Aorta (tissue), 5 donors: ENCODE results near the gene FAM180A. TPM values are rescaled to one million over a fixed set of nuclear protein-coding genes. Genes with fewer than 3 reads are reported as not detected.
"Not testable (repeated sequence)": the region's sequence is repeated elsewhere in the genome, so short reads cannot be mapped to it uniquely, and the experiment has no call there.

Experiments
- ATAC-seq: fragments of 200-7000 bp; cut with Tn5 transposase; one replicate; pipeline ENCODE4 v1.9.1; 2022; ENCODE audit warnings: moderate library complexity; ENCODE audit not compliant: low FRiP score
- DNase-seq, 2 donors: peaks; one replicate each; pipeline ENCODE4 v3.0.0-alpha.2; 2020
- H3K27ac ChIP-seq, 2 donors: one replicate each; pipeline ENCODE4 v1.5.1; 2013; ENCODE audit warnings: low read length in 2 of 2, mild to moderate bottlenecking in 2 of 2, moderate library complexity in 2 of 2, control low read depth in 1 of 2, inconsistent platforms in 1 of 2, low read depth in 1 of 2
- H3K27me3 ChIP-seq, 2 donors: one replicate each; pipeline ENCODE4 v1.6.1; 2013; ENCODE audit warnings: control low read depth in 1 of 2, low read length in 1 of 2, mild to moderate bottlenecking in 1 of 2, moderate library complexity in 1 of 2; ENCODE audit not compliant: insufficient read depth in 2 of 2, control insufficient read depth in 1 of 2
- H3K36me3 ChIP-seq, 2 donors: one replicate each; pipeline ENCODE4 v1.6.1; 2013; ENCODE audit warnings: control low read depth in 1 of 2, low read length in 1 of 2, mild to moderate bottlenecking in 1 of 2; ENCODE audit not compliant: insufficient read depth in 2 of 2, control insufficient read depth in 1 of 2
- H3K4me1 ChIP-seq, 2 donors: one replicate each; pipeline ENCODE4 v1.6.1; 2013; ENCODE audit warnings: low read length in 2 of 2, control low read depth in 1 of 2, mild to moderate bottlenecking in 1 of 2, moderate library complexity in 1 of 2; ENCODE audit not compliant: insufficient read depth in 2 of 2, control insufficient read depth in 1 of 2
- H3K4me3 ChIP-seq, 2 donors: one replicate each; pipeline ENCODE4 v1.5.1; 2013; ENCODE audit warnings: low read length in 2 of 2, control low read depth in 1 of 2, mild to moderate bottlenecking in 1 of 2
- H3K9me3 ChIP-seq: one replicate; pipeline ENCODE4 v1.6.1; 2013; ENCODE audit warnings: mild to moderate bottlenecking, low read length; ENCODE audit not compliant: control insufficient read depth
- WGBS, 2 donors: extraction: QIAGEN DNeasy Blood & Tissue Kit; methylation state at CpG; one replicate each; pipeline ENCODE4 v1.1.7; 2013; 5-methylcytosine and 5-hydroxymethylcytosine counted together
- intact Hi-C, 2 donors: fragments of 100-400 bp; cut with DNase I; formaldehyde crosslinking; loops; one replicate each; pipeline versions ENCODE4 v1.14.2 to v1.15.0; 2022
- polyA plus RNA-seq, 2 donors: library from polyadenylated mRNA; stranded (reverse); fragments of 200-250 nt; gene quantifications; one replicate each; pipeline ENCODE4 v1.2.3, GENCODE V29; 2013
- total RNA-seq, 2 donors: library from RNA; stranded (reverse); fragmentation: NEBNext Ultra II Directional; extraction: Animal tissue kit (Norgen Biotek cat#: 25700); gene quantifications; one replicate each; pipeline ENCODE4 v1.2.1, GENCODE V29; 2021
- donor health status: healthy with polysubstance abuse.
- donor health status: Bipolar disorder and iron deficiency.
- donor health status: DM: no; HTN: no; CAD: no.
- donor health status: DM: no; HTN: no; CAD: no.
- donor health status: DM: yes; HTN: yes; CAD: no.

The FAM180A gene
- total and polyA plus RNA-seq, 4 donors = 4.5 to 67.1 (median 35.9) TPM

DNA sequence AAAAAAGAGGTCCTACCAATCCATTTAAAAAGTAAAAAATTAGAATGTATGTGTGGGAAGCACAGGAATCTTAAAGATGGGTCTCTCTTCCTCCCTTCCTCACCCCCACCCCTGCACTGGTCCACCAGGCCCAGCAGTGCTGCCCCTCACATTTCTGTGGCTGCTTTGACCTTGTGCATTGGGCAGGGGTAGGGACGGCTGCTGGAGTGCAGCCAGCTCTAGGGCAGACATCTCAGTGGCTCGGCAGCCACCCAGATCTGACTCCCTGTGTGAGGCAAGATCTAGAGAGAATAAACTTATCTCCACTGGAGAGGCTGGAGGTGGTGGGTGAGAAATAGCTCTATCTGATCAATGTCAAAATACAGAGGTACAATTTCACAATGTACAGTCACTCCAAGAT is 6.7 kb downstream of the FAM180A start:
- intact Hi-C loops = loop anchor here in 1 of 2 donors (10.0 kb wide), 1 partner anchor 53 kb away; no protein-coding TSS in a partner anchor
- Histone ChIP-seq H3K27ac (no peak overlapping the region), H3K27me3 (no peaks in the 10 kb centered on the region), H3K36me3 (no peaks in the 10 kb centered on the region), H3K4me3 (no peak overlapping the region), H3K9me3 (no peaks in the 10 kb centered on the region), H3K4me1 (no peaks in the 10 kb centered on the region)
- no peak for ATAC-seq
- no peak for DNase-seq
- WGBS, 2 donors = 44 to 55% methylated on average over 2 of the region's 2 CpGs

- peaks cover 0 to 2% of the 10 kb centered on the region in 2 donors for H3K36me3 ChIP-seq
- 82 to 93% methylated on average over 3 of the region's 3 CpGs for WGBS, 2 donors
- H3K27me3 ChIP-seq = no peaks in the 10 kb centered on the region
- ATAC-seq (no peak), DNase-seq (no peak)
- no peak overlapping the region for H3K4me3 ChIP-seq
- H3K27ac ChIP-seq = no peak overlapping the region
- no peaks in the 10 kb centered on the region for H3K4me1 ChIP-seq
- intact Hi-C loops = loop anchor here in 1 of 2 donors (10.0 kb wide), 1 partner anchor 54 kb away; no protein-coding TSS in a partner anchor
- no peaks in the 10 kb centered on the region for H3K9me3 ChIP-seq
These were observed 7.7 kb downstream of the FAM180A start for GRCh38 chr7:135740889-135741288.

- DNase-seq, H3K4me3 ChIP-seq, ATAC-seq, H3K27me3 ChIP-seq, H3K36me3 ChIP-seq, intact Hi-C loops, H3K27ac ChIP-seq, H3K4me1 ChIP-seq, H3K9me3 ChIP-seq: not testable (repeated sequence)
- WGBS, 2 donors = 96 to 97% methylated on average over 10 of the region's 10 CpGs
These were observed 11.3 kb downstream of the FAM180A start for GRCh38 chr7:135737306-135737647.

DNA sequence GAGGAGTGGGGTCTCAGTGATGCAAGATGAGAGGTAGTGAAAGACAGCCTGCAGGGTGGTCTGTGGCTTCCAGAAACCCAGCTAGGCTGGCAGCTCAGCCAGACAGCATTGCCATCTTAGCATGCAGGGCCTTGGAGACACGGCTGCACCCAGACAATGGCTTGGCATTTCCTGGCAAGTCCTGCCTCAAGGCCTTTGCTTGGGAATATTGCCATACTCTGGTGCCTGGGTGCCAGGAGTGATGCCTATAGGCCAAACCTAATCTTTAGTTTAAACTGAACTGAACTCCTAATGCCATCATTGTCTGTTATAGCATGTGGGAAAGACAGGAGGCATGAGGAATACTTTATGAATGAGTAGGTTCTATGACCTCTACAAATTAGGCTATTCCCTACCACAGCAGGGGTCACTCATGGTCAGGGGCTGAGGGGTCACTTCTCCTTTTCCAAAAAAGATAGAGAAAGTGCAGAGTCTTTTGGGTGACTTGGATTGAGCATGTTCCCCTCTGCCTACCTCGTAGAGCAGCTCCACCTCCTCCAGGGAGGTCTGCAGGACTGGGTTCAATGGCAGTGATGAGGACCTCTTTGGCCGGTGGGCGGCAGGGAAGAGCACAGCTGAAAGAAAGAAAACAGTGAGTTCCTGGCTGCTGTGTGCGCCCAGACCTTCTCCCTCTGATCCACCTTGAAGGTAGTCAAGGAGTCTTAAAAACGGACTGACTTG is 11.9 kb downstream of the FAM180A start:
- H3K9me3 ChIP-seq = no peaks in the 10 kb centered on the region
- H3K4me1 ChIP-seq = no peaks in the 10 kb centered on the region
- H3K27ac ChIP-seq = no peak overlapping the region
- DNase-seq = no peak
- intact Hi-C loops = no loop called here
- no peaks in the 10 kb centered on the region for H3K27me3 ChIP-seq
- H3K4me3 ChIP-seq = no peak overlapping the region
- WGBS, 2 donors = 74 to 79% methylated on average over 6 of the region's 6 CpGs
- no peak for ATAC-seq
- peaks cover 0 to 10% of the 10 kb centered on the region in 2 donors for H3K36me3 ChIP-seq

DNA sequence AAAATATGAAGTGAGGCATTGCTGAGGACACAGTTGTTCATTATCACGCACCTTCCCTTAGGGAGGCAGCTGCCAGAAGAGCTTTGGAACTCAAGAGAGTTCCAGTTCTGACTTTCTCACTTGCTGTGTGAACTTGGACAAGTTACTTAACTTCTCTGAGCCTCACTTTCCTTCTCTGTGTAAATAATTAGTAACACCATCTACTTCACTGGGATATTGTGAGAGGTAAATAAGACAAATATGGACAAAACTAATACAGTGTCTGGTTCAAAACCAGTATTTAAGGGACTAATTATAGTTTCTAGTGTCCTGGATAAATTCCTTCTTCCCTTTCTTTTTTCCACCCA is 14.3 kb downstream of the FAM180A start:
- no peak overlapping the region for H3K4me3 ChIP-seq
- WGBS, 2 donors = 91 to 94% methylated on average over 1 of the region's 1 CpG

GRCh38 chr7:135733603-135734342 is 14.8 kb downstream of the FAM180A start:
- 93 to 94% methylated on average over 21 of the region's 21 CpGs for WGBS, 2 donors
- Histone ChIP-seq H3K27ac (no peak overlapping the region), H3K36me3 (peaks cover 2 to 10% of the 10 kb centered on the region in 2 donors), H3K4me1 (no peaks in the 10 kb centered on the region), H3K9me3 (no peaks in the 10 kb centered on the region), H3K4me3 (no peak overlapping the region), H3K27me3 (no peaks in the 10 kb centered on the region)
- intact Hi-C loops = no loop called here
- DNase-seq (no peak), ATAC-seq (no peak)

More for the DNA sequence above, 14.3 kb downstream of the FAM180A start:
- no peak for DNase-seq
- no peaks in the 10 kb centered on the region for H3K9me3 ChIP-seq
- no peaks in the 10 kb centered on the region for H3K27me3 ChIP-seq
- peaks cover 2 to 10% of the 10 kb centered on the region in 2 donors for H3K36me3 ChIP-seq
- H3K4me1 ChIP-seq = no peaks in the 10 kb centered on the region
- no peak for ATAC-seq
- H3K27ac ChIP-seq = no peak overlapping the region
- intact Hi-C loops = no loop called here

- Histone ChIP-seq H3K4me3 (no peak overlapping the region), H3K4me1 (no peaks in the 10 kb centered on the region), H3K9me3 (no peaks in the 10 kb centered on the region), H3K36me3 (peaks cover 2 to 8% of the 10 kb centered on the region in 2 donors), H3K27ac (no peak overlapping the region), H3K27me3 (no peaks in the 10 kb centered on the region)
- WGBS, 2 donors = 94% methylated on average over 4 of the region's 4 CpGs
- intact Hi-C loops = no loop called here
- ATAC-seq = no peak
- no peak for DNase-seq
These were observed 17.5 kb downstream of the FAM180A start for GRCh38 chr7:135731131-135731530.

GRCh38 chr7:135729230-135729629 is 19.4 kb downstream of the FAM180A start:
- no peak for ATAC-seq
- WGBS, 2 donors = 88 to 91% methylated on average over 5 of the region's 5 CpGs
- Histone ChIP-seq H3K9me3 (no peaks in the 10 kb centered on the region), H3K36me3 (peaks cover 2 to 8% of the 10 kb centered on the region in 2 donors), H3K4me1 (no peaks in the 10 kb centered on the region), H3K4me3 (no peak overlapping the region), H3K27me3 (no peaks in the 10 kb centered on the region), H3K27ac (no peak overlapping the region)
- intact Hi-C loops = no loop called here
- no peak for DNase-seq
